ENCODE results near the gene DUSP1.
A peak's percentile ranks its signal among the peaks of the same experiment; 100 is the strongest.
"Not testable (repeated sequence)": the region's sequence is repeated elsewhere in the genome, so short reads cannot be mapped to it uniquely, and the experiment has no call there.

Gene DUSP1

DNA sequence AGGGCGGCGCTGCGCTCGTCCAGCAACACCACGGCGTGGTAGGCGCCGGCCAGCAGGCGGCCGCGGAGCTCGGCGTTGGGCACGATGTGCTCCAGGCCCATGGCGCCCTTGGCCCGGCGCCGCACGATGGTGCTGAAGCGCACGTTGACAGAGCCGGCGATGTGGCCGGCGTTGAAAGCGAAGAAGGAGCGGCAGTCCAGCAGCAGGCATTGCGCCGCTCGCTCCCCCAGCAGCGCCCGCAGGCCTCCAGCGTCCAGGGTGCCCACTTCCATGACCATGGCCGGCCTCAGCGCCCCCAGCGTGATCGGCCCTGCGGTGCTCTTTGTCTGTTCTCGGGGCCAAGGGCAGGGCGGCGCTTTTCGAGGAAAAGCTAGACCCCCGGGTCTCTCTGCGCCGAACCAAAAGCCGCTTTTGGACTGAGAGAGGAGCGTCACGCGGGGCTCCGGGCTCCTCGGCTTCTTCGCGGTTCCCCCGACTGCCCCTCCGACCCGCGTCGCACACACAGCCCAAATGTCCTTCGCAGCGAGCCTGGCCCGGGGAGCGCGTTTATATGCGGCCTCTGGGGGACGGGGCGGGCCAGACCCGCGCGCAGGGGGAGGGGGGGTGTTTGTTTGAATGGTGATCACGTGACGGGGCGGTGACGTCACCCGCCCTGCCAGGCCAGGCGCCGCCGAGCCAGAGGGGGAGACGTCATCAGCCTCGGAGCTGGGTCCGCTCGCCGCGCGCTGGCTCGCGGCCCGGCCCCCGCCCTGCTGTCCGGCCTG is at the start of gene DUSP1:
TSS of gene DUSP1 (minus strand) at position 521 of the 764 bp plus-strand sequence. CDS start at position 278, 243 bp downstream.
- DNase-seq = peak; percentile 54

GRCh38 chr5:172820046-172820767 is 49.2 kb upstream of the DUSP1 start:
- DNase-seq = no peak

DNA sequence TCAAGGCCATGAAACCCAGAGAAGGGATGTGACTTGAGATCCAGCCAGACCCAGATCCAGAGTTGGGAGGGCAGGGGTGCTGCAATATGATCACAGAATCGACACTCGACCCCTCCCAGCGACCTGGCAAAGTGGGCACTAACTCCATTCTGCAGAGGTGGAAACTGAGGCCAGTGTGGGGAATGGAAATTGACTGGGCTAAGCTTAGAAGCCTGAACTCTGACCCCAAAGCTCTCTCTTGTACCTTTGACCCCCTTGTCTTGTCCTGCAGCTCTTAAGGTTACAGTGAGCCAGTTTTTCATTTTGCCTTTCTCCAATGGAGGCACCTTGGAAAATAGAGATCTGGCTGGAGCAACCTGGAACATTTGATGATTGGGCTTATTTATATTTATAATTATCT is 48.6 kb upstream of the DUSP1 start:
- DNase-seq = no peak

- no peak for DNase-seq
Observed at GRCh38 chr5:172818081-172818480, 47.1 kb upstream of the DUSP1 start.

GRCh38 chr5:172817664-172818063 is 46.7 kb upstream of the DUSP1 start:
- no peak for DNase-seq

DNA sequence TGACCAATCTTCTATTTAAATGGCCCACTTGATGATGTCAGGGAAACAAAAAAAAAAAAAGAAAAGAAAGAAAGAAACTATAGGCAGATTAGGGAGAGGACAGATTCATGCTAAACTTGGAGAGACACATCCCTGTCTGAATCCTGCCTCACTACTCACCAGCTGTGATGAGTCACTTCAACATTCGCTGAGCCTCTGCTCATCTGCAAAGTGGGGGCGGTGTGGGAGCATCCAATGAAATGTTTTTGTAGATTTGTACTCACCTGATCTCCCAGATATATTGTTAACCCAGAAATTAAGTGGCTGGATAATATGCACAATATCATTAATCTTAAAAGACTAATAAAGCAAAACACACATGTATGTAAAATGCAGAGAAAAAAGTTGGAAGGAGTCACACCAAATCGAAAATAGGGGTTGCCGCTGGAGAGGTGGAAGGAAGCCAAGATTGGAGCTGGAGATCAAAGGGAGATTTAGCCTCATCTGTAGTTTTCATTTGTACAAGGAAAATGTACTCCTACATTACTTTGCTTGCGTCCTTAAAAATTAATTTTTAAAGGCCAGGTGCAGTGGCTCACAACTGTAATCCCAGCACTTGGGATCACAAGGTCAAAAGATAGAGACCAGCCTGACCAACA is 46.0 kb upstream of the DUSP1 start:
- no peak for DNase-seq

GRCh38 chr5:172815631-172816030 is 44.6 kb upstream of the DUSP1 start:
- no peak for DNase-seq

DNA sequence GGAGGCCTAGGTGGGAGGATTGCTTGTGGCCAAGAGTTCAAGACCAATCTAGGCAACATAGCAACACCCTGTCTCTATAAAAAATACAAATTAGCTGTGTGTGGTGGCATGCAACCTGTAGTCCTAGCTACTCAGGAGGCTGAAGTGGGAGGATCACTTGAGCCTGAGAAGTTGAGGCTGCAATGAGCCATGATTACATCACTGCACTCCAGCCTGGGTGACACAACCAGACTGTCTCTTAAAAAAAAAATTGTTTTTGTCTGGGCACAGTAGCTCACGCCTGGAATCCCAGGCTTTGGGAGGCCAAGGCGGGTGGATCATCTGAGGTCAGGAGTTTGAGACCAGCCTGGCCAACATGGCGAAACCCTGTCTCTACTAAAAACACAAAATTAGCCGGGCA is 40.0 kb upstream of the DUSP1 start:
- DNase-seq = not testable (repeated sequence)

GRCh38 chr5:172809774-172810173 is 38.8 kb upstream of the DUSP1 start:
- DNase-seq = no peak

DNA sequence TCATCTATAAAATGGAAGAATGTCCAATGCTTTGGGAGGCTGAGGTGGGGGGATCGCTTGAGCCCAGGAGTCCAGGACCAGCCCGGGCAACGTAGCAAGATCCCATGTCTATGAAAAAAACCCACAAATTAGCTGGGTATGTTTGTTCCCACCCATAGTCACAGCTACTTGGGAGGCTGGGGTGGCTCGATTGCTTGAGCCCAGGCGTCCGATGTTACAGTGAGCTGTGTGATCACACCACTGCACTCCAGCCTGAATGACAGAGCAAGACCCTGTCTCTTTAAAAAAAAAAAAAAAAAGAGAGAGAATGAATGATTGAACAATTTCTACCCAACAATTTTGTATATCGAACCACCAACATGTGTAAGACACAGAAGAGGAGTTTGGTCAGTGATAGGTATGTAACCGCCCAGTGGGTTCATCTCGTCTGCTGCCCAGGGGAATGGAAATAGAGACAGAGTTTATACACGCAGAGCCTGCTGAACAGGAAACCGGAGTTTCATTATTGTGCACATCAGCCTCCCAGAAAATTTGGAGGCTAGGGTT is 36.8 kb upstream of the DUSP1 start:
- no peak for DNase-seq

- no peak for DNase-seq
Observed at GRCh38 chr5:172806897-172807672, 36.1 kb upstream of the DUSP1 start.

DNA sequence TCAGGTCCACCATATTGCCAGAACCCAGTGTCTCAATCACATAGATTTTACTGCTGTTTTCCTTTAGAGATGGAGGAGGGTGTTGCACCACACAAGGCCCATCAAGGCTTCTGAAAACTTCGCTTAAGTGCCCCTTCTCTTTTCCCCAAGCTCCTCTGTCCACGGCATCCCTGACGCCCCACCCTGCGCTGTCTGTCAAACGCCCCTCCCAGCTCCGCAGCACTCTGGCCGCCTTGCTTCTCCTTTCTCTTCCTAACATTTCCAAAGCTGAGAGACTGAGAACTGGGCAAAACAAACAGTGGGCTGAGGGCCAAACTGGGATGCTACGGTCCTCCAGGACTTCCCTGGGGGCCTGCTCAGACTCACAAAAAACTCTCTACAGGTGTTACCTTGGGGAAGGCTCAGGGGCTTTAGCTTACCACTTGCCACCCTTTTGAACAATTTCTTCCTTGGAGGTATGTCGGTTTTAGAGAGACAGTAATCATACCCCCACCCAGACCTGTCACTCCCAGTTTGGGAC is 34.8 kb upstream of the DUSP1 start:
- no peak for DNase-seq

GRCh38 chr5:172805018-172805683 is 34.2 kb upstream of the DUSP1 start:
- no peak for DNase-seq

GRCh38 chr5:172802567-172803176 is 31.7 kb upstream of the DUSP1 start:
- DNase-seq = no peak

- no peak for DNase-seq
Observed at GRCh38 chr5:172802112-172802511, 31.1 kb upstream of the DUSP1 start.

DNA sequence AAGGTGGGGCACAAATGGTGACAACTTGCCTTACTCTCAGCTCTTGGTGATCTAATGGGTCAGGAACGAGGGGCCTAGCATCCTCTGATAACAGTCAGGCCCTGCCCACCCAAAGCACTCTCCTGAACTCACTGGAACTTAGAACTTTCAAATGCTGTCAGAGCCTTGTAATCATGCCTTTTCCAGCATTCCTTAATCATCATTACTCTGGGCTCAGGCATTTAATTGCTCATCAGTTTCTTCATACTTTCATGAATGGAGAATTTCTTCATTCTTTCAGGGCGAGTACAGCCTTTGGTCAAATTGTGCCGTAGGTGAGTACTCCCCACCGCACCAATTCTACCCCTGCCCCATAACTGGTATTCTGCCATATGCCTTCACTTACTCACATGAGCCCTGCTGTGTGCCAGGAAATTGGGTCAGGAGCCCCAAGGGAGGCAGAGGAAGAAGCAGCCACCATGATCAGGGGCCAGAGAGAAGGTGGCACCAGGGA is 30.2 kb upstream of the DUSP1 start:
- DNase-seq = no peak

- no peak for DNase-seq
Observed at GRCh38 chr5:172800088-172800551, 29.1 kb upstream of the DUSP1 start.

DNA sequence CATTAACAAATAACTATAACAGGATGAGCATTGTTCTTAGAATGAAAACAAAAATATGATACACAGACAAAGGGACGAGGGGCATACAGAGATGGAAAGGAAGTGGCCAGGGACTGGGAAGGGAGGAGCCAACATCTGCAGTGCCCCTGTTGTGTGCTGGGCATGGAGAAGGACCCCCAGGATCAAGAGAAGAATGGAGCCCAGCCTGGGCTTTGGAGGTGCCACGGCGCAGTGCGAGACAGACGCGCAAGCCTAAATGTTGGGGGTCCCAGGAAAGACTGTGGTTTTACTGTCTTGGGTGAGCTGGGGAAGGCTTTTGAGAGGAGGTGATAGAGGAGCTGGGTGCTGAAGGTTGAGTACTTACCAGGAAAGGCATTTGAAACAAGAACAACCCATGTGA is 28.4 kb upstream of the DUSP1 start:
- DNase-seq = no peak

- no peak for DNase-seq
Observed at GRCh38 chr5:172798422-172799215, 27.6 kb upstream of the DUSP1 start.

GRCh38 chr5:172797771-172798191 is 26.8 kb upstream of the DUSP1 start:
- DNase-seq = no peak
